Endothelial cell (in vitro differentiated cells): ENCODE results near the gene APEX2. TPM values are rescaled to one million over a fixed set of nuclear protein-coding genes. Genes with fewer than 3 reads are reported as not detected.

ENCODE experiments used
- DNase-seq: peaks from one replicate; pipeline ENCODE4 v3.0.0; 2021; ENCODE audit warnings: low spot score
- H3K27ac Mint-ChIP-seq: one replicate; pipeline ENCODE4 v1.8.0; 2021; ENCODE audit warnings: mixed read lengths, inconsistent platforms; ENCODE audit not compliant: unreplicated experiment
- H3K27me3 Mint-ChIP-seq: one replicate; pipeline ENCODE4 v1.8.0; 2021; ENCODE audit warnings: mild to moderate bottlenecking, moderate library complexity, mixed read lengths, inconsistent platforms; ENCODE audit not compliant: unreplicated experiment
- H3K36me3 Mint-ChIP-seq: one replicate; pipeline ENCODE4 v1.8.0; 2021; ENCODE audit warnings: mild to moderate bottlenecking, low read depth, mixed read lengths, inconsistent platforms; ENCODE audit not compliant: unreplicated experiment
- H3K4me1 Mint-ChIP-seq: one replicate; pipeline ENCODE4 v1.8.0; 2021; ENCODE audit warnings: mild to moderate bottlenecking, mixed read lengths, inconsistent platforms; ENCODE audit not compliant: unreplicated experiment
- H3K4me3 Mint-ChIP-seq: one replicate; pipeline ENCODE4 v1.8.0; 2021; ENCODE audit warnings: mild to moderate bottlenecking, mixed read lengths, inconsistent platforms; ENCODE audit not compliant: unreplicated experiment
- H3K9me3 Mint-ChIP-seq: one replicate; pipeline ENCODE4 v1.8.0; 2021; ENCODE audit warnings: mixed read lengths, inconsistent platforms; ENCODE audit not compliant: unreplicated experiment
- CTCF ChIP-seq: fragments of 200-600 bp; sonication (generic); IDR thresholded peaks from one replicate; pipeline ENCODE4 v1.5.0; 2021; ENCODE audit warnings: antibody characterized with exemption; ENCODE audit not compliant: unreplicated experiment
- total RNA-seq: library from RNA; stranded (reverse); fragmentation: NEBNext Ultra II Directional; extraction: Animal tissue kit (Norgen Biotek cat#: 25700); gene quantifications from one replicate; pipeline ENCODE4 v1.2.1, GENCODE V29; 2021; ENCODE audit not compliant: unreplicated experiment

Gene APEX2
- total RNA-seq, 1 donor from 2014 or later, result 28.5 TPM

GRCh38 chrX:55056820-55057674 is 56.9 kb downstream of the APEX2 start:
- Mint-ChIP-seq H3K9me3 (no peaks in the 10 kb centered on the region), H3K27me3 (no peaks in the 10 kb centered on the region), H3K4me1 (peaks cover 16% of the 10 kb centered on the region), H3K36me3 (no peaks in the 10 kb centered on the region), H3K27ac (peak overlapping the region; percentile 96), H3K4me3 (no peak overlapping the region)
- TF ChIP-seq CTCF, result no peak
- no peak for DNase-seq

DNA sequence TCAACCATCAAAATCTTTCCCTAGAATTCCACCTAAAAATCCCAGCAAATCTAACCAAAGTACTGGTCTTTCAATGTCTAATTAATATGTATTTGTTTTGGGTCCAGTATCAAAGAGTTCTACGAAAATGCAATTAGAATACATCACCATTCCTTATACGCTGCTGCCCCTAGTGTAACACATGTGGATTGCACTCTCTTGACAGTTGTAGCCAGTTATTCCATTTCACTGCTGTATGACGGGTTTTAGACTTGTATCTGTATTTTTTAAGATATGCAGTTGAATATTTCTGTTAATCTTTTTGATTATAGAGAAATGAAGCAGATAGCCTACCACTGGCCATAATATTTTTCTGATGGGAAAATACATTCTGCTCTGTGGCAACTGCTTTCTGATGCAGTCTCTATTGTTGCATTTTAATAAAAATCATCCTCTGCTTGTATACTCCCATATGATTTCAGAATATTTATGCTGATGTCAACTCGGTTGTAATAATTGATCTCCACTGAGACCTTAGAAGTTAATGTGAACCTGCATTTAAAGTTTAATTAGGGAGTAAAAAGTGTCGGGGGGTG is 57.6 kb downstream of the APEX2 start:
- Mint-ChIP-seq H3K27ac (peak overlapping the region; percentile 96), H3K36me3 (no peaks in the 10 kb centered on the region), H3K4me1 (peaks cover 16% of the 10 kb centered on the region), H3K27me3 (no peaks in the 10 kb centered on the region), H3K9me3 (no peaks in the 10 kb centered on the region), H3K4me3 (no peak overlapping the region)
- TF ChIP-seq CTCF, result peak; percentile 58
- peak; percentile 7 for DNase-seq

Other genes starting within 250 kb of the APEX2 start
- 0.13 TPM for gene ITIH6, start 202.1 kb upstream of the APEX2 start, total RNA-seq
- gene MAGED2, start 192.6 kb upstream of the APEX2 start, total RNA-seq, result 581 TPM
- gene TRO, start 79.5 kb upstream of the APEX2 start, total RNA-seq, result 184 TPM
- gene PFKFB1, start 6.2 kb upstream of the APEX2 start, total RNA-seq, result 0.49 TPM
- not detected for gene ALAS2, start 30.6 kb downstream of the APEX2 start, total RNA-seq
- gene PAGE2B, start 74.7 kb downstream of the APEX2 start, total RNA-seq, result not detected
- gene PAGE2, start 88.7 kb downstream of the APEX2 start, total RNA-seq, result not detected
- not detected for gene PAGE5, start 220.0 kb downstream of the APEX2 start, total RNA-seq